ENCODE data around the gene MYO1A. TPM values are rescaled to one million over a fixed set of nuclear protein-coding genes. Genes with fewer than 3 reads are reported as not detected.
"Not testable (repeated sequence)": the region's sequence is repeated elsewhere in the genome, so short reads cannot be mapped to it uniquely, and the experiment has no call there.

The MYO1A gene
- total and polyA plus RNA-seq, 10 of the 15 experiments (the other 5 are each of a cell fraction or from before 2014, with no cell fraction given), result 0.01 to 0.34 (median 0.15) TPM; not detected in 2

DNA sequence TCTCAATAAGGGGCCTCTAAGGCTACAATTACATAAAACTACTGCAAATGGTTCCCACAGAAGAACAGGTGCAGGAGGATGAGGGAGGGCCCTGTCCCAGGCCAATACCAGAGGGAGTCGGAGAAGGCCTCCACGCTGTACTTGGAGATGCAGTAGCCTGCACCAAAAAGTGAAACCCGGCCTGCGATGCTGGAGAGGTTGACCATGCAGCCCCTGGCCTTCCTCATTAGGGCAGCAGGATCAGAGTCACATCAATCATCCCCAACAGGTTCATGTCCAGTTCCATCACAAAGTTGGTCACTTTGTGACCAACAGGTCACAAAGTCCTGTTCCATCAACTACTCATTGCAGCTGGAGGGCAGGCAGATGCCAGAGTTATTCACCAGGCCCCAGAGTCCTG, 66.5 kb downstream of the MYO1A start:
- POLR2A ChIA-PET, result no interaction called here
- intact Hi-C loops (cut with micrococcal nuclease; ENCODE audit: unreplicated experiment), result no loop called here
- H3K27ac ChIP-seq (ENCODE audit: control insufficient read depth, insufficient read depth), result no peak overlapping the region
- DNase-seq (ENCODE audit: low read depth, low spot score) (no peak), FAIRE-seq (no peak), ATAC-seq (no peak)
- no peak overlapping the region for H3K4me2 ChIP-seq (ENCODE audit: control insufficient read depth, insufficient read depth)
- no peak overlapping the region for H2AFZ ChIP-seq (ENCODE audit: control insufficient read depth, low read depth, low read length)
- 46% methylated on average over 4 of the region's 4 CpGs for WGBS (ENCODE audit: insufficient coverage, insufficient replicate concordance, low lambda C conversion rate, missing lambda C conversion rate)
- H3K27me3 ChIP-seq (replicated peaks in 1 of 2; ENCODE audit: control insufficient read depth in 2 of 2, insufficient read depth in 2 of 2, low read length in 1 of 2), result no peaks in the 10 kb centered on the region
- BruUV-seq (replicated peaks), result no TSS peak
- H4K20me1 ChIP-seq (ENCODE audit: control insufficient read depth, insufficient read depth), result no peaks in the 10 kb centered on the region
- RAD21 ChIA-PET (ENCODE audit: unreplicated experiment), result no interaction called here
- SMC1A ChIA-PET (ENCODE audit: uncharacterized antibody, unreplicated experiment), result no interaction called here
- in situ Hi-C loops (cut with MboI), result no loop called here
- H3K36me3 ChIP-seq (ENCODE audit: control insufficient read depth in 2 of 2, insufficient read depth in 2 of 2, low read length in 1 of 2), result no peaks in the 10 kb centered on the region
- H3K9ac ChIP-seq (ENCODE audit: control insufficient read depth, insufficient read depth, low read length), result no peak overlapping the region
- no peaks in the 10 kb centered on the region for H3K79me2 ChIP-seq (ENCODE audit: control insufficient read depth, insufficient read depth, low read length)
- H3K9me3 ChIP-seq (replicated peaks; ENCODE audit: control insufficient read depth, insufficient read depth, low read length), result no peaks in the 10 kb centered on the region
- H3K4me1 ChIP-seq (ENCODE audit: control insufficient read depth, insufficient read depth, low read length), result peaks cover 3% of the 10 kb centered on the region
- TF ChIP-seq IKZF2 (IDR thresholded peaks at IDR 0.05) (no peak), EP300 (IDR thresholded peaks at IDR 0.05; ENCODE audit: borderline replicate concordance in 1 of 2, control insufficient read depth in 1 of 2, low read depth in 2 of 2, low read length in 2 of 2) (no peak)
- CTCF ChIA-PET, result no interaction called here
- no peak overlapping the region for H3K4me3 ChIP-seq

DNA sequence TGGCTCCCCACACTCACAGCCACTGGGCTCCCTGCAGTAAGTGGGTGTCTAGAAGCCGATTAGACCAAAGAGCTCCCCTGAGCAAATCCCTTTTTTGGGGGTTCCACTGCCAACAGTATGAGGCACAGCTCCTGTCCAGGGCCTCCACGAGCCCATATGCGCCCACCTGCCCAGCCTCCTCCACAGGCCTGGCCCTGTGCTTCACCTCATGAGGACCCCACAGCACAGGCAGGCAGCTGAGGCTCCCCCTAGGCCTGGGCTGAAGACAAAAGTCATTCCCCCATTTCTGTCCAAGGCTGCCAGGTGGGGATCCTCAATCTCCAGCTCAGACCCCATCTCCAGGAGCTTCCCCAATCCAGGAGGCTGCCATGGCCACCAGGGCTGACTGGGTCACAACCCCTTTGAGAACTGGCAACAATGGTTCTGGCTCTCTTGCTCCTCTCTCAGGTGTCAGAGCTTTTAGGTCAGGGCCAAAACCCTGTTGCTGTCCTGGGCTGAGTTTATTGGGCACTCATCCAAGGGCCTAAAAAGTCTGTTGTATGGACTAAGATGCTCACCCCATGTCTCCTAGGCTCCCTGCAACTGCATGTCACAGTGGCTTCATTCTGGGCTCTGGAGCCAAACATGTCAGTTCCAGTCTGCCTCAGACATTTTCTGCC, 67.2 kb downstream of the MYO1A start:
- H3K36me3 ChIP-seq (ENCODE audit: control insufficient read depth in 2 of 2, insufficient read depth in 2 of 2, low read length in 1 of 2); H2AFZ ChIP-seq (ENCODE audit: control insufficient read depth, low read depth, low read length); H3K79me2 ChIP-seq (ENCODE audit: control insufficient read depth, insufficient read depth, low read length); intact Hi-C loops (cut with micrococcal nuclease; ENCODE audit: unreplicated experiment); H3K27me3 ChIP-seq (replicated peaks in 1 of 2; ENCODE audit: control insufficient read depth in 2 of 2, insufficient read depth in 2 of 2, low read length in 1 of 2); H3K4me2 ChIP-seq (ENCODE audit: control insufficient read depth, insufficient read depth); POLR2A ChIA-PET; H3K4me1 ChIP-seq (ENCODE audit: control insufficient read depth, insufficient read depth, low read length); H3K9ac ChIP-seq (ENCODE audit: control insufficient read depth, insufficient read depth, low read length); ATAC-seq; FAIRE-seq; RAD21 ChIA-PET (ENCODE audit: unreplicated experiment); H3K9me3 ChIP-seq (replicated peaks; ENCODE audit: control insufficient read depth, insufficient read depth, low read length); H3K4me3 ChIP-seq; SMC1A ChIA-PET (ENCODE audit: uncharacterized antibody, unreplicated experiment); BruUV-seq (replicated peaks); in situ Hi-C loops (cut with MboI); H4K20me1 ChIP-seq (ENCODE audit: control insufficient read depth, insufficient read depth); H3K27ac ChIP-seq (ENCODE audit: control insufficient read depth, insufficient read depth); DNase-seq (ENCODE audit: low read depth, low spot score): not testable (repeated sequence)
- CTCF ChIA-PET, result interaction anchor here (0.9 kb wide), 1 partner anchor 220 kb away, joined by 3 read pairs; the partner anchor contains the start of gene HSD17B6
- 30% methylated on average over 2 of the region's 3 CpGs for WGBS (ENCODE audit: insufficient coverage, insufficient replicate concordance, low lambda C conversion rate, missing lambda C conversion rate)

Measured in GM12878 (cell line).